GM18858 (cell line): ENCODE results near the gene CACNA2D1.

Experiments used
- ATAC-seq: cut with Tn5 transposase; IDR thresholded peaks from one replicate; pipeline ENCODE4 v1.9.1; 2021; ENCODE audit not compliant: unreplicated experiment

Gene CACNA2D1

GRCh38 chr7:81903115-81903514, 540.5 kb downstream of the CACNA2D1 start:
- no peak for ATAC-seq

- no peak for ATAC-seq
Observed at GRCh38 chr7:81902536-81902935, 541.0 kb downstream of the CACNA2D1 start.
